ENCODE data around the gene TMCC3.

- TF ChIP-seq CTCF (optimal IDR thresholded peaks at IDR 0.05 in 1 of 3, IDR thresholded peaks at IDR 0.05 in 1 of 3, conservative IDR thresholded peaks at IDR 0.05 in 1 of 3; ENCODE audit: extremely low read depth in 1 of 3, insufficient read depth in 2 of 3, low read length in 3 of 3) (no peak), EZH2 (IDR thresholded peaks at IDR 0.05; ENCODE audit: low read length) (no peak)
Observed at GRCh38 chr12:94560431-94561221, 89.7 kb downstream of the TMCC3 start.

Measured in keratinocyte (primary cell).